K562 (cell line): ENCODE results near the gene RGL2. TPM values are rescaled to one million over a fixed set of nuclear protein-coding genes. Genes with fewer than 3 reads are reported as not detected.

Source experiments
- E2F3 ChIP-seq: fragments of 250-450 bp; sonication (Bioruptor Pico); IDR thresholded peaks from 2 replicates; pipeline ENCODE4 v1.4.0; 2020; ENCODE audit warnings: mild to moderate bottlenecking
- E4F1 ChIP-seq: fragments of 250-450 bp; sonication (Bioruptor Pico); IDR thresholded peaks from 2 replicates; pipeline ENCODE4 v1.5.0; 2021; ENCODE audit warnings: mild to moderate bottlenecking, borderline replicate concordance
- RB1 ChIP-seq: fragments of 450-650 bp; IDR thresholded peaks from 2 replicates; pipeline ENCODE4 v1.6.1; 2017; ENCODE audit warnings: low read depth, mild to moderate bottlenecking
- RREB1 ChIP-seq: fragments of 250-450 bp; sonication (Bioruptor Pico); IDR thresholded peaks from 2 replicates; pipeline ENCODE4 v1.4.0; 2020
- SRSF9 ChIP-seq: fragments of 200-400 bp; formaldehyde crosslinking; IDR thresholded peaks from 2 replicates; pipeline ENCODE4 v1.6.1; 2017; ENCODE audit warnings: low read depth, low read length, borderline replicate concordance
- TRIM25 ChIP-seq: fragments of 450-650 bp; IDR thresholded peaks from 2 replicates; pipeline ENCODE4 v1.7.0; 2016; ENCODE audit warnings: borderline replicate concordance
- polyA plus RNA-seq, 8 experiments: library from polyadenylated mRNA; depleted of rRNA in 4 of 8; stranded (reverse) in 5 of 8; unstranded in 3 of 8; fragments of >200 nt; fragmentation: Nextera tagmentation in 2 of 8; fragmentation: Illumina TruSeq in 1 of 8; extraction: Ambion mirVana in 2 of 8; extraction: Trizol in 1 of 8; gene quantifications; 2 replicates each; pipeline versions ENCODE4 v1.2.1 to v1.2.3, GENCODE V29; 2011 to 2014; ENCODE audit warnings: inconsistent platforms in 1 of 8, missing spikeins in 1 of 8
- total RNA-seq, 7 experiments: library from RNA; depleted of rRNA in 6 of 7; stranded (reverse); fragments of >200 nt in 6 of 7; fragmentation: Illumina TruSeq in 2 of 7; extraction: Trizol in 2 of 7; gene quantifications; 2 replicates each; pipeline versions ENCODE4 v1.2.1 to v1.2.3, GENCODE V29; 2011 to 2021; ENCODE audit warnings: low replicate concordance in 1 of 7

RGL2 gene
- total and polyA plus RNA-seq, 9 of the 15 experiments (the other 6 are each of a cell fraction or from before 2014, with no cell fraction given), result 1.8 to 57.1 (median 19.5) TPM

GRCh38 chr6:33298773-33299236 is at the start of gene RGL2 (continued):
- TF ChIP-seq E4F1 (CRISPR knock-in tag) (peak; percentile 37; the same call in 1 of the 2 replicates), RREB1 (CRISPR knock-in tag) (0 out of 2 replicates have a peak, but pooled peaks have one; percentile 36), E2F3 (CRISPR knock-in tag) (0 out of 2 replicates have a peak, but pooled peaks have one; percentile 9), TRIM25 (peak; percentile 70; the same call in 1 of the 2 replicates), RB1 (no peak), SRSF9 (no peak)
